GM19395 (cell line): ENCODE measurements around the gene NR2F6.

ENCODE experiments used
- ATAC-seq: cut with Tn5 transposase; IDR thresholded peaks from one replicate; pipeline ENCODE4 v1.9.1; 2021; ENCODE audit warnings: mild to moderate bottlenecking, moderate library complexity; ENCODE audit not compliant: unreplicated experiment

NR2F6 gene

GRCh38 chr19:17264641-17264979, 18.9 kb upstream of the NR2F6 start, which contains the start of gene USHBP1:
Gene USHBP1 (minus strand): TSS chr19:17264745. CDS start chr19:17264299, 446 bp downstream.
- ATAC-seq = no peak

DNA sequence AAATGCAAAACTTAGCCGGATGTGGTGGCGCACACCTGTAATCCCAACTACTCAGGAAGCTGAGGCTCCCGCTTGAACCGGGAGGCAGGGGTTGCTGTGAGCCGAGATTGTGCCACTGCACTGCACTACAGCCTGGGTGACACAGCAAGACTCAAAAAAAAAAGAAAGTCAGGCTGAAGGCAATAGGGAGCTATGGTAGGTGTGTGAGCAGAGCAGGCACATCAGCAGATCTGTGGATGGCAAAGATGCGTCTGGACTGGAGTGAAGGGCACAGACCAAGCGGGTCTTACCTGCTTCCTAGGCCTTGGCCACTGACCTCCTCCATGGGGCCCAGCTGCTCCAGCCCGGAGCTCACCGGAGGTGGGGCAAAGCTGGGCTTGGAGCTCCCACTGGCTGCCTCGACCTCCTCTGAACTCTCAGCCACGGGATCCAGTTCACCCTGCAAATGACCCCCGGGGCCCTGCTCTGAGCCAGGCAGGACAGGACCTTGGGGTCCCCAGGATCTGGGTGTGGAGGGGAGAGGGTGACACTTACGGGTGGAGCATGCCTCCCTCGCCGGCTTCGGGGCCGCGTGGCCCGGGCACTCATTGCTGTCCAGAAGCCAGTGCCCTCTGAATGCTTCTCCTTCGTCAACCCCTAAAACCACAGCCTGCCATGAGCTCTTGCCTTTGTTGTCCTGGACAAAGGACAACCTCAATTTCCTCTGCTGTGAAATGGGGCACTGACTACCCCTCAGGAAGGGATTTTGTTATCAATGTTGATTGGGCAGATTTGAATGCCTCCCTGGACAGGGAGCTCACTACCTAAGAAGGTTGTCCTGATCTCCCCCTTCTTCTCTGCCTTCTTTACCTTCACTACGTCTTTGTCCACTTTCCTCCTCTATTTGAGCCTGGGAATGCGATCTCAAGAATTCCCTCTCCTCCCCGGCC, 18.3 kb upstream of the NR2F6 start:
- no peak for ATAC-seq

DNA sequence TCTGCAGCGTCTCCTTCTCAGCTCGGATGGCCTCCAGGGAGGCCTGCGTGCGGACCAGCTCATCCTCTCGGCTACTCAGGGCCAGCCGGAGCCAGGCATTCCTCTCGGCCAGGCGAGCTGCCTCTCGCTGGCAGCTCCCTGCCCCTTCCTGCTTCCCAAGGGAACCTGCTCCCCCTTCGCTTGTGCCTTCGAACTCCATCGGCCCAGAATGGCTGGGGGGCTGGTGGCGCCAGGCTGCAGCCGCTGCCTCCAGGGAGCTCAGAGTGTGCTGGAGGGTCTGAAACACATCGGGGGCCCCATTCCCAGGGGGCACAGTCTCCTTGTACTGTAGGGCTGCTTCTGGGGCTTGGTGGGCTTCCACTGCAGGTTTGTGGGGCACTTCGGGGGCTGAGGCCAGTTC, 16.8 kb upstream of the NR2F6 start:
- no peak for ATAC-seq

DNA sequence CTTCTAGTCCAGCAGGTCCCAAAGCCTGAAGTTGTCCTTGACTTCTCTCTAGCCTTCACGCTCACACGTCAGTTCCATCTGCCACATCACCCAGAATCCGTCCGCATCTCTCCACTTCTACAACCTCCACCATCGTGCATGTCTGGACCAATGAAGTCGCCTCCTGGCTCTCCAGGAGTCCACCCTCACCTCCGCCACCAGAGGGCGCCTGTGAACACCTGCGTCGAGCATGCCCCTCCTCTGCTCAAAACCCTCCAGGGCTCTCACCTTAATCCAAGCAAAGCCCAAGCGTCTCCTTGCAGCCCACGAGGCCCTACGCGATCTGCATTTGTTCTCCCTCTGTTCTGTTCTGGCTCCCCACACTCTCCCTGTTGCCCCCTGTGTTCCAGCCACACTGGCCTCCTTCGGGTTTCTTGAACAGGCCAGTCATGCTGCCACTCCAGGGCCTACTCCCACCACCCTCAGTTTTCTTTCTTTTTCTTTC, 15.2 kb upstream of the NR2F6 start:
- ATAC-seq = peak; percentile 86

- no peak for ATAC-seq
These were observed 14.2 kb upstream of the NR2F6 start for GRCh38 chr19:17259934-17260333.

- no peak for ATAC-seq
These were observed 13.5 kb upstream of the NR2F6 start for GRCh38 chr19:17259118-17259780.

- ATAC-seq = no peak
These were observed 10.4 kb upstream of the NR2F6 start for GRCh38 chr19:17256130-17256529.

DNA sequence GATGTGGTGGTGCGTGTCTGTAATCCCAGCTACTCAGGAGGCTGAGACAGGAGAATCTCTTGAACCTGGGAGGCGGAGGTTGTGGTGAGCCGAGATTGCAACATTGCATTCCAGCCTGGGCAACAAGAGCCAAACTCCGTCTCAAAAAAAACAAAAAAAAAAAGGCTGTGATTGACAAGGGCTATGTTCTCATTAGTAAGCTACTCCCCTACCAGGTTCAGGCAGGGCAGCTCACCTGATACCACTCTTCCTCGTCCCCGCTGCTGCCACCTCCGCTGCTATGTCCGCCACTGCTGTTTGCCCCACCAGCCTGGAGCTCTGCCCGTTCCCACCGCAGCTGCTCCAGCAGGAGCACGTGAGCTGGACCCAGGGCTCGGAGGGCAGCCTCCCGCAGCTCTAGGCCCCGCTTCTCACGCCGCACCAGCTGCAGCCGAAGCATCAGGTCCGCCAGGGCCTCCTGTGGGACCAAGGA, 9.5 kb upstream of the NR2F6 start:
- no peak for ATAC-seq

GRCh38 chr19:17254636-17255035, 8.9 kb upstream of the NR2F6 start:
- ATAC-seq = no peak

- ATAC-seq = no peak
These were observed 4.3 kb upstream of the NR2F6 start for GRCh38 chr19:17249887-17250548.

DNA sequence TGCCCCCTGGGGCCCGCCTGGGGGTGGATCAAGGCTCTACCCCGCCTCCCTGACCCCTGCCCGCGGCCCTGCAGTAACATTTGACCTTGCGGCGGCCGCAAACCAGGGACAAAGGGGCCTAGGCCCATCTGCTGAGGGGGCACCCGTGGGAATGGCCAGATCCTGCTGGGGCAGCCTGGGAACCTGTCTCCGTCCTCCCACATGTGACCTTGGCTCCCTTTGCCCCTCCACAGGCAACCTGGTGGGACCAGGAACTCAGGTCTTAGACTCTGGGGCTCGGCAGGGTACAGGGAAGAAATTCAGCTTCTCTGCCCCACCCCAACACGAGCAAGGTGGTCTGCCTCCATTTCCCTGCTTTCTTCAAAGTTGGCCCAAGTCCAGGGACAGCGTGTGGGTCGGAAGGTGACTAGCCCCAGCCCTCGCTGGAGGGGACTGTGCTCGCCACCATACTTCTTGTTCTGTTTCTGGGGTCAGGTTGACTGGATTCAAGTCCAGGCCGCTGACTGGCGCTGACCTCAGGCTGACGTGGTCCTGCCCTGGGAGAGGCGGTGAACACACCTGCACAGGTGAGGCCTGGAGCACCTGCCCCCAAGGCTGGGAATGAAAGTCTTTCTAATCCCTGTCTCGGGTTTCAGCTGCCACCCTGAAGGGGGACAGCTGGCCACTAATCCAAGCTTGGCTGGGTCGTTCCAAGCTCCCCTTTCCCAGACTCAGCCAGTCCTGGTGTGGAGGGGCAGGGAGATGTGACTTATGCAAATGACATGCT, 2.5 kb upstream of the NR2F6 start:
- no peak for ATAC-seq

DNA sequence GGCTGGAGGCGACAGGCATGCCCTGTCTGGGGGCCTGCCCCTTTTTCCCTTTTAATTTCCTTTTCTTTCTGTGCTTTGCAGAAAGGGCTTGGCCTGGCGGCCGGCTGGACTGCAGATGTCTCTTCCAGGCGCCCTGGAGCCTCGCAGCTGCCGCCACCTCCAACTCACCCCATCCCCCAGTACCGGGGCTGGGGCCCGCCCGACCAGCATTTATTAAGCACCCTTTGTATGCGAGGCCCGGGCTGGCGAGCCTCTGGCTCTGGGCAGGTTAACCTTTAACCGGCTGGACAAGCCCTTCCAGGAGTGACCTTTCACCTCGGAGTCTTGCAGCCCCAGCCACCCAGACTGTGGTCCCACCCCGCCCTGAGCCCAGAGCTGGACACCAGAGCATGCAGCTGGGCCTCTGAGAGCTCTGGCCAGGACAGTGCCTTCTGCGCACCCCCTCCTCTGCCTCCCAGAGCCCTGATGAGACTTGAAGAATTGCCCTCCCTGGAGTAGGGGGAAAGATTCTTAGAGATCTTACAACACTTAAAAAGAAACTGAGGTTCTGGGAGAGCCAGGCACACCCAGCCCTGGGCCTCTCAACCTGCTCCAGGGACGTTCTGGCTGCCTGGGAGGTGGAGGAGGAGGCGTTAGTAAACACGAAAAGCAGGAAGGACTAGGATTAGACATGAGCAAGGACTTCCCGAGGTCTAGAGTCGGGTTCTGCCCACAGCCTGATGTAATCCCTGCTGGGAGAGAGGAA, 1.1 kb upstream of the NR2F6 start:
- no peak for ATAC-seq

DNA sequence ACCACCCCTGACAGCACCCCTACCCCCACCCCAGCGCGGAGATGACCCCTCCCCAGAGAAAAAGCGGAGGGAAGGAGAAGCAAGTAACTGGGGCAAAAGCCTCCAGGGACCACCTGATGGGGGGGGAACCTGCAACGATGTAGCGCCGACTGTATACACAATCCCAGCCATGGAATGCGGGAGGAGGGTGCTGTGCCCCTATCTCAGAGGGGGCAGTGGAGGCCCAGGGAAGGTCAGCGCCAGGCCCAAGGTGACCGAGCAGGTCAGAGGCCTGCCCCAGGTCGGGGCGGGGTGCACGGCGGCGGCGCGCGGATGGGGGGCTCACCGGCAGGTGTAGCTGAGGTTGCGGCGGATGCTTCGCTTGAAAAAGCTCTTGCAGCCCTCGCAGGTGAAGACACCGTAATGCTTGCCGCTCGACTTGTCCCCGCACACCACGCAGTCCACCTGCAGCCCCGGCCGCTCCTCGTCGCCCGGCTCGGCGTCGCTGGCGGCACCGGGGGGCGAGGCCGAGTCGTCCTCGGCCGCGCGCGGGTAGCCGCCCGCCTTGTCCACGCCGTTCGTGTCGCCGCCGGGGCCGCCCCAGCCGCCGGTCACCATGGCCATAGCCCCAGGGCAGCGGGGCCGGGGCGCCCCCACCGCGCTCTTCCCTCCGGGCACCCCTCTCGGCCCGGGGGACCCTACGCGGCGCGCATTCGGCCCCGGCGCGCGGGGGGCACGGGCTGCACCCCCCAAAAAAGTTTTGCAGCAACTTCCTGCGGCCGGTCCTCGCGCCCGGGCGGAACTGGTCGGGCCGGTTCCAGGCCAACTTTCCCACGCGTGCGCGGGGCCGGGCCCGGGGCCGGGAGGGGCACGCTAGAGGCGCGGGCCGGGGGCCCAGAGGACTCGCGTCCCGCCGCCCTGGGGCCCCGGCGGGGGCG, 843 bp downstream of the NR2F6 start:
- ATAC-seq = no peak

DNA sequence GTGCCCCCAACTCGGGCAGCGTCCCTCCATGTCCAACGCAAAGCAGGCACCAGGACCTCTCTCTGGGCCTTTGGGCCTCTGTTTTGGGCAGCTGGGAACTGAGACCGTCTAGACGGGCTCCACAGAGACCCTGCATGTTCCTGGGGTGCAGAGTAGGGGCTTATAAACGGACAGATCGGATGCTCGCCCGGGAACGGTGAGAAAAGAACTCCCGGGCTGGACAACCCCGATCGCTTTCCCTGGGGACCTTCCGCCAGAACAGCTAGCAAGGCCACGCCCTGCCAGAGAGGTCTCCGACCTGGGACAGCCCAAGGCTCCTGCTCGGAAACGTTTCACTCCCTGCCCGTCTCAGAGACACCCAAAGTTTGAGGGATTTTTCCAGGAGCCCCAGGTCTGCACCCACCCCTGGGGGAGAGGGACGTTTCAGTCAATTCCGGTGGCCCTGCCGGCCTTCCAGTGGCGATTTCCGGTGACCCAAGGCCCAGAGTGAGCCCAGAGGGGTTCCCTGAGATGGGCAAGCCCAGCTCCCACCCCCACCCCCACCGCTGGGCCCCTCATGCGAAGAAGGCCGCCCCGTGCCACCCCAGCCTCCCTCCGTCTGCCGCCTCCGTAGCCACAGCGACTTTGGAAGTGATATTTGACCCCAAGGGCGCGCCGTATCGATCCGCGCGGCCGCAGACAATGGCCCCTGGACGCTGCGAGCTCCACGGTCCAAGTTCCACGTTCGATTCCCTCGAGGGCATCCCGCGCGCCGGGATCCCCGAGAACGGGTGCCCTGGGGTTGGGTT, 1.7 kb downstream of the NR2F6 start:
- no peak for ATAC-seq

GRCh38 chr19:17243211-17243829, 2.4 kb downstream of the NR2F6 start:
- ATAC-seq = no peak

- ATAC-seq = no peak
These were observed 3.1 kb downstream of the NR2F6 start for GRCh38 chr19:17242431-17243208.

DNA sequence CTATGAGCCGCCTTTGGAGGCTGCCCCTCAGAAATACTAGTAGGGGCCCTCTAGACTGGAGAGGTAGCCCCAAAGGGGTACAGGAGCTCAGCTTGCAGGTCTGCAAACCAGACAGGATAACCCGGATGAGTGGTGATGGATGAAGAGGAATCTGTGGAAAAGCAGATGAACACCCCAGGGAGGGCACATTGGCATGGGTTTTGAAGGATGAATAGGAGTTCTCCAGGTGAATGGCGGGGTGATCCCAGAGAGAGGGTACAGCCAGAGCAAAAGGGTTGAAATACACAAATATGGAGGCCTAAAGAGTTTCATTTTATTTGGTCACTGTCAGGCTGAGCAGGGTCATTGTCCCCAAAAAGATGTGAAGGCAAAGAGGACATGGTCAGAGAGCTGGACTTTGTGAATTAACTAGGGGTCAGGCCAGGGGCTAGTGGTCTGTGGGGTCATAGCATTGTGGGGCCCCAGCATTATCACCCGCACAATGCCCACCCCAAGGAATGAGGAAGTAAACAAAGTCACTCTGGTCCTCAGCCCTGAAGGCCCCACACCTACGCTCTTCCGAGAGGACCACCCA, 4.8 kb downstream of the NR2F6 start:
- ATAC-seq = no peak
